CD4-positive, alpha-beta memory T cell (primary cell): ENCODE results near the gene LRFN5. TPM values are rescaled to one million over a fixed set of nuclear protein-coding genes. Genes with fewer than 3 reads are reported as not detected.
A peak's percentile ranks its signal among the peaks of the same experiment; 100 is the strongest.
"Not testable (repeated sequence)": the region's sequence is repeated elsewhere in the genome, so short reads cannot be mapped to it uniquely, and the experiment has no call there.

ENCODE experiments used
- CTCF ChIA-PET: fragments of 350-600 bp; sonication (Branson Sonifier 250); formaldehyde crosslinking; loops from one replicate; lab custom pipeline; 2021; ENCODE audit warnings: inconsistent platforms; ENCODE audit not compliant: partially characterized antibody; lab: Charles Lee
- POLR2A ChIA-PET: fragments of 350-600 bp; sonication (Branson Sonifier 250); formaldehyde crosslinking; loops from one replicate; lab custom pipeline; 2021; ENCODE audit not compliant: partially characterized antibody; lab: Charles Lee
- DNase-seq, 5 donors: peaks; one replicate each; pipeline versions ENCODE4 v3.0.0 to v3.0.0-alpha.2; 2020 to 2022; ENCODE audit warnings: mixed read lengths in 1 of 5
- H3K27ac ChIP-seq: one replicate; pipeline ENCODE4 v1.7.0; 2013; ENCODE audit warnings: low read depth, low read length
- H3K27me3 ChIP-seq: 2 replicates; pipeline ENCODE4 v1.7.0; 2013; ENCODE audit warnings: mild to moderate bottlenecking, low read length, moderate library complexity; ENCODE audit not compliant: insufficient read depth
- H3K36me3 ChIP-seq: 2 replicates; pipeline ENCODE4 v1.7.0; 2013; ENCODE audit warnings: mild to moderate bottlenecking, low read length, moderate library complexity; ENCODE audit not compliant: insufficient read depth
- H3K4me1 ChIP-seq: 2 replicates; pipeline ENCODE4 v1.7.0; 2013; ENCODE audit warnings: mild to moderate bottlenecking, low read length, moderate library complexity; ENCODE audit not compliant: insufficient read depth
- H3K4me3 ChIP-seq, 2 donors: one replicate each; pipeline ENCODE4 v1.7.0; 2013; ENCODE audit warnings: low read length in 2 of 2, mild to moderate bottlenecking in 1 of 2
- H3K9me3 ChIP-seq, 2 donors: one replicate each; pipeline ENCODE4 v1.7.0; 2013; ENCODE audit warnings: low read length in 2 of 2, control low read depth in 1 of 2; ENCODE audit not compliant: control insufficient read depth in 1 of 2
- H3K27ac Mint-ChIP-seq, 7 donors: one replicate each; pipeline ENCODE4 v1.8.0; 2020 to 2021; ENCODE audit warnings: mixed read lengths in 7 of 7, mild to moderate bottlenecking in 6 of 7, inconsistent platforms in 3 of 7, moderate library complexity in 3 of 7
- H3K27me3 Mint-ChIP-seq, 2 donors: one replicate each; pipeline ENCODE4 v1.8.0; 2020 to 2021; ENCODE audit warnings: mixed read lengths in 2 of 2
- H3K36me3 Mint-ChIP-seq, 2 donors: one replicate each; pipeline ENCODE4 v1.8.0; 2020 to 2021; ENCODE audit warnings: mixed read lengths in 2 of 2, inconsistent platforms in 1 of 2, mild to moderate bottlenecking in 1 of 2
- H3K4me1 Mint-ChIP-seq, 4 donors: one replicate each; pipeline ENCODE4 v1.8.0; 2020 to 2021; ENCODE audit warnings: mixed read lengths in 4 of 4, mild to moderate bottlenecking in 1 of 4
- H3K4me3 Mint-ChIP-seq, 8 donors: one replicate each; pipeline ENCODE4 v1.8.0; 2020 to 2021; ENCODE audit warnings: mixed read lengths in 8 of 8, mild to moderate bottlenecking in 7 of 8, moderate library complexity in 6 of 8, inconsistent platforms in 3 of 8
- H3K9me3 Mint-ChIP-seq, 8 donors: one replicate each; pipeline ENCODE4 v1.8.0; 2020 to 2021; ENCODE audit warnings: mixed read lengths in 8 of 8, mild to moderate bottlenecking in 5 of 8, inconsistent platforms in 3 of 8, moderate library complexity in 1 of 8
- intact Hi-C: fragments of 100-400 bp; cut with micrococcal nuclease; formaldehyde crosslinking; loops from one replicate; pipeline ENCODE4 v1.15.1; 2023
- polyA plus RNA-seq, 2 donors: library from polyadenylated mRNA; unstranded; fragments of 300-500 nt; fragmentation: Illumina TruSeq; gene quantifications; one replicate each; pipeline ENCODE4 v1.2.3, GENCODE V29; 2021
- total RNA-seq, 2 experiments: library from RNA; stranded (reverse); gene quantifications; one replicate each; pipeline ENCODE4 v1.2.3, GENCODE V29; 2021

Gene LRFN5
- total and polyA plus RNA-seq, 4 experiments from 2014 or later: not detected

- H3K36me3 Mint-ChIP-seq: no peaks in the 10 kb centered on the region
- Histone ChIP-seq H3K36me3 (no peaks in the 10 kb centered on the region), H3K4me3 (no peak overlapping the region), H3K27me3 (no peaks in the 10 kb centered on the region), H3K27ac (no peak overlapping the region), H3K9me3 (no peaks in the 10 kb centered on the region), H3K4me1 (no peaks in the 10 kb centered on the region)
- H3K4me1 Mint-ChIP-seq: no peaks in the 10 kb centered on the region
- ChIA-PET CTCF (no interaction called here), POLR2A (no interaction called here)
- H3K4me3 Mint-ChIP-seq: no peak overlapping the region
- H3K27me3 Mint-ChIP-seq: no peaks in the 10 kb centered on the region
- intact Hi-C loops: no loop called here
- DNase-seq: no peak
- H3K9me3 Mint-ChIP-seq: peaks cover 0 to 6% (median 2%) of the 10 kb centered on the region in 8 donors
- no peak overlapping the region for H3K27ac Mint-ChIP-seq
Measured at GRCh38 chr14:41663473-41663850, 56.8 kb downstream of the LRFN5 start.

GRCh38 chr14:41666301-41666700 lies 59.6 kb downstream of the LRFN5 start:
- no peaks in the 10 kb centered on the region for H3K9me3 ChIP-seq
- CTCF ChIA-PET: no interaction called here
- H3K27ac ChIP-seq: no peak overlapping the region
- POLR2A ChIA-PET: no interaction called here
- H3K4me3 ChIP-seq: no peak overlapping the region
- no peaks in the 10 kb centered on the region for H3K4me1 Mint-ChIP-seq
- H3K9me3 Mint-ChIP-seq: no peaks in the 10 kb centered on the region
- H3K4me1 ChIP-seq: no peaks in the 10 kb centered on the region
- no peak overlapping the region for H3K27ac Mint-ChIP-seq
- H3K36me3 Mint-ChIP-seq: no peaks in the 10 kb centered on the region
- no peak for DNase-seq
- no peaks in the 10 kb centered on the region for H3K27me3 ChIP-seq
- no peaks in the 10 kb centered on the region for H3K27me3 Mint-ChIP-seq
- no peaks in the 10 kb centered on the region for H3K36me3 ChIP-seq
- H3K4me3 Mint-ChIP-seq: no peak overlapping the region
- intact Hi-C loops: no loop called here

GRCh38 chr14:41668356-41668755 lies 61.7 kb downstream of the LRFN5 start:
- Mint-ChIP-seq H3K27ac (no peak overlapping the region), H3K9me3 (no peaks in the 10 kb centered on the region), H3K36me3 (no peaks in the 10 kb centered on the region), H3K27me3 (no peaks in the 10 kb centered on the region), H3K4me3 (no peak overlapping the region), H3K4me1 (no peaks in the 10 kb centered on the region)
- ChIA-PET CTCF (no interaction called here), POLR2A (no interaction called here)
- H3K9me3 ChIP-seq: no peaks in the 10 kb centered on the region
- H3K36me3 ChIP-seq: no peaks in the 10 kb centered on the region
- H3K27me3 ChIP-seq: no peaks in the 10 kb centered on the region
- H3K4me1 ChIP-seq: no peaks in the 10 kb centered on the region
- no peak overlapping the region for H3K27ac ChIP-seq
- intact Hi-C loops: no loop called here
- no peak overlapping the region for H3K4me3 ChIP-seq
- DNase-seq: no peak

GRCh38 chr14:41673601-41674000 lies 66.9 kb downstream of the LRFN5 start:
- H3K4me1 ChIP-seq, H3K27me3 ChIP-seq, H3K36me3 ChIP-seq, H3K4me1 Mint-ChIP-seq, H3K27ac ChIP-seq, H3K4me3 Mint-ChIP-seq, H3K9me3 ChIP-seq, CTCF ChIA-PET, H3K27me3 Mint-ChIP-seq, H3K9me3 Mint-ChIP-seq, H3K36me3 Mint-ChIP-seq, POLR2A ChIA-PET, H3K27ac Mint-ChIP-seq, intact Hi-C loops, H3K4me3 ChIP-seq: not testable (repeated sequence)
- DNase-seq: peak in 1 of 5 donors; percentile 27

- H3K4me1 Mint-ChIP-seq, H3K27ac Mint-ChIP-seq, POLR2A ChIA-PET, H3K27me3 ChIP-seq, H3K4me3 ChIP-seq, CTCF ChIA-PET, H3K4me3 Mint-ChIP-seq, H3K36me3 Mint-ChIP-seq, H3K27ac ChIP-seq, H3K36me3 ChIP-seq, H3K4me1 ChIP-seq, H3K9me3 ChIP-seq, H3K27me3 Mint-ChIP-seq, H3K9me3 Mint-ChIP-seq, intact Hi-C loops: not testable (repeated sequence)
- DNase-seq: peak in 1 of 5 donors; percentile 36
Measured at GRCh38 chr14:41674511-41674971, 67.9 kb downstream of the LRFN5 start.

- no peaks in the 10 kb centered on the region for H3K4me1 Mint-ChIP-seq
- H3K27me3 Mint-ChIP-seq: peaks cover 0 to 5% of the 10 kb centered on the region in 2 donors
- no peak overlapping the region for H3K27ac Mint-ChIP-seq
- Histone ChIP-seq H3K27me3 (no peaks in the 10 kb centered on the region), H3K4me3 (no peak overlapping the region), H3K36me3 (no peaks in the 10 kb centered on the region), H3K9me3 (no peaks in the 10 kb centered on the region), H3K4me1 (no peaks in the 10 kb centered on the region), H3K27ac (no peak overlapping the region)
- H3K4me3 Mint-ChIP-seq: no peak overlapping the region
- H3K9me3 Mint-ChIP-seq: no peaks in the 10 kb centered on the region
- H3K36me3 Mint-ChIP-seq: no peaks in the 10 kb centered on the region
- DNase-seq: no peak
- CTCF ChIA-PET: no interaction called here
- POLR2A ChIA-PET: no interaction called here
- intact Hi-C loops: no loop called here
Measured at GRCh38 chr14:41699486-41699885, 92.8 kb downstream of the LRFN5 start.

GRCh38 chr14:41718477-41719166 lies 111.9 kb downstream of the LRFN5 start:
- Histone ChIP-seq H3K27me3 (no peaks in the 10 kb centered on the region), H3K27ac (no peak overlapping the region), H3K36me3 (no peaks in the 10 kb centered on the region), H3K4me3 (no peak overlapping the region), H3K4me1 (peaks cover 8% of the 10 kb centered on the region), H3K9me3 (no peaks in the 10 kb centered on the region)
- H3K4me1 Mint-ChIP-seq: peaks cover 6 to 14% (median 9%) of the 10 kb centered on the region in 4 donors
- DNase-seq: peak in 3 of 5 donors; percentile 2 to 4 (median 2)
- ChIA-PET CTCF (no interaction called here), POLR2A (no interaction called here)
- peaks cover 0 to 2% (median 0%) of the 10 kb centered on the region in 8 donors for H3K9me3 Mint-ChIP-seq
- H3K27ac Mint-ChIP-seq: peak overlapping the region in 2 of 7 donors; percentile 7 to 43
- peak overlapping the region in 5 of 8 donors; percentile 3 to 48 (median 9) for H3K4me3 Mint-ChIP-seq
- H3K36me3 Mint-ChIP-seq: no peaks in the 10 kb centered on the region
- intact Hi-C loops: no loop called here
- H3K27me3 Mint-ChIP-seq: peaks cover 0 to 1% of the 10 kb centered on the region in 2 donors
